Esophagus squamous epithelium (tissue), 4 donors: ENCODE measurements around the gene CAMTA1.

ENCODE experiments used
- POLR2A ChIP-seq, 4 donors: fragments of 450-650 bp; IDR thresholded peaks; one replicate each; pipeline ENCODE4 v1.6.1; 2017; ENCODE audit warnings: antibody characterized with exemption in 4 of 4, mild to moderate bottlenecking in 4 of 4, moderate library complexity in 3 of 4
- TF ChIP-seq, protein P1 (sequence below), 6 experiments: fragments of 450-650 bp in 4 of 6; fragments of 200-600 bp in 2 of 6; sonication (generic) in 2 of 6; IDR thresholded peaks; one replicate each; pipeline ENCODE4 v1.5.1; 2016 to 2019; ENCODE audit warnings: antibody characterized with exemption in 6 of 6, mild to moderate bottlenecking in 4 of 6, moderate library complexity in 4 of 6

DNA sequence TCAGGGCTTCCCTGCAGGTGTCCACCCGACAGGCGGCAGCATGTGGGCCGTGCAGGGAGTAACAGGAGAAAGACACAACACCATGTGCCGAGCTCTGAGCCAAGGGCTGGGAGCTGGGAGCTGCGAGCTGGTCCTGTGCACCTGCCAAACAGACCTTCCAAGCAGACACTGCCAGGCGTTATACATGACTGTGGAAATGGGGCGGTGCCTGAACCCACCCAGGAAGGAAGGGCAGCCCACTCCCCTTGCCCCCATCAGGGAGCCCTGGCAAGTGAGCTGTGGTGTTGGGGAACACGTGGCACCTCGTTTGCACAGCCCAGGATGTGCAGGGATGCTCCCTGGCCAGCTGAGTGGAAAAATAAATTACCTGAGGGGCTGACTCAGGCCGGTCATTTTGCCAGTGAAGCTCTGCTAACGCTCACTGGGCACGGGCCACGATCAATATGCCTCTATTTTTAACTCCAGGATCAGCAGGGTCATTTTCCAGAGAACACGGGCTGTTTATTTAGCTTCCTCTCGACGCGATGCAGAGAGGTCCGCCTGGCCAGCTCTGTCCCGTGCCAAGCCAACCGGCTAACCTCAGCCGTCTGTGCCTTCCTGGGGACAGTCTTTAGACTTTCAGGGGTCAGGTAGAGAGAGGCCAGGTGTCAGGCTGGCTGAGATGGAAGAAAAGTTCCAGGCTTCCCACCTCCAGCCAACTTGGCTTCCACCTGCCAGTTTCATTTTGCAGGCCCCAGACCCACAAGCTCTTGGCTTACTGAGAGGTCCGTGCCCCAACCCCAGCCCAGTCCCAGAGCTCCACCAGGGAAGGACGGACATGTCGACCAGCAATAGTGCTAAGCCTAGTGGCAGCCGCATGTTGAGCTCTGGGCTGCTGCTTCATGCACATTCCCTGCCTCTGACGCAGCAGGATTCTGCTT, 789.1 kb downstream of the CAMTA1 start:
- TF ChIP-seq, protein P1, sequence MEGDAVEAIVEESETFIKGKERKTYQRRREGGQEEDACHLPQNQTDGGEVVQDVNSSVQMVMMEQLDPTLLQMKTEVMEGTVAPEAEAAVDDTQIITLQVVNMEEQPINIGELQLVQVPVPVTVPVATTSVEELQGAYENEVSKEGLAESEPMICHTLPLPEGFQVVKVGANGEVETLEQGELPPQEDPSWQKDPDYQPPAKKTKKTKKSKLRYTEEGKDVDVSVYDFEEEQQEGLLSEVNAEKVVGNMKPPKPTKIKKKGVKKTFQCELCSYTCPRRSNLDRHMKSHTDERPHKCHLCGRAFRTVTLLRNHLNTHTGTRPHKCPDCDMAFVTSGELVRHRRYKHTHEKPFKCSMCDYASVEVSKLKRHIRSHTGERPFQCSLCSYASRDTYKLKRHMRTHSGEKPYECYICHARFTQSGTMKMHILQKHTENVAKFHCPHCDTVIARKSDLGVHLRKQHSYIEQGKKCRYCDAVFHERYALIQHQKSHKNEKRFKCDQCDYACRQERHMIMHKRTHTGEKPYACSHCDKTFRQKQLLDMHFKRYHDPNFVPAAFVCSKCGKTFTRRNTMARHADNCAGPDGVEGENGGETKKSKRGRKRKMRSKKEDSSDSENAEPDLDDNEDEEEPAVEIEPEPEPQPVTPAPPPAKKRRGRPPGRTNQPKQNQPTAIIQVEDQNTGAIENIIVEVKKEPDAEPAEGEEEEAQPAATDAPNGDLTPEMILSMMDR (IDR thresholded peaks at IDR 0.05) = no peak
- no peak for TF ChIP-seq POLR2A (IDR thresholded peaks at IDR 0.05)
